Stimulated activated naive CD8-positive, alpha-beta T cell treated with anti-CD3 and anti-CD28 coated beads, Interleukin-15, amount 100 ng/mL, for 72 hours (primary cell): ENCODE results near the gene APOC1.
"Not testable (repeated sequence)": the region's sequence is repeated elsewhere in the genome, so short reads cannot be mapped to it uniquely, and the experiment has no call there.

ENCODE experiments used
- ATAC-seq: fragments of 150-1000 bp; cut with Tn5 transposase; 2 replicates; pipeline ENCODE4 v1.10.0; 2021; ENCODE audit warnings: mild to moderate bottlenecking, moderate library complexity
- DNase-seq, 2 donors: peaks; one replicate each; pipeline ENCODE4 v3.0.0; 2021 to 2022
- H3K27ac Mint-ChIP-seq, 2 donors: one replicate each; pipeline ENCODE4 v1.8.0; 2022; ENCODE audit warnings: mild to moderate bottlenecking in 2 of 2, mixed read lengths in 2 of 2, moderate library complexity in 2 of 2
- H3K27me3 Mint-ChIP-seq: one replicate; pipeline ENCODE4 v1.8.0; 2022; ENCODE audit warnings: mixed read lengths
- H3K4me1 Mint-ChIP-seq: one replicate; pipeline ENCODE4 v1.8.0; 2022; ENCODE audit warnings: mild to moderate bottlenecking, mixed read lengths
- H3K4me3 Mint-ChIP-seq, 2 donors: one replicate each; pipeline ENCODE4 v1.8.0; 2022; ENCODE audit warnings: mild to moderate bottlenecking in 2 of 2, mixed read lengths in 2 of 2, moderate library complexity in 1 of 2
- H3K9me3 Mint-ChIP-seq, 2 donors: one replicate each; pipeline ENCODE4 v1.8.0; 2022; ENCODE audit warnings: mixed read lengths in 2 of 2

The APOC1 gene

GRCh38 chr19:44882619-44883397 is 31.6 kb upstream of the APOC1 start:
- not testable (repeated sequence) for ATAC-seq, H3K27me3 Mint-ChIP-seq, H3K4me3 Mint-ChIP-seq, H3K27ac Mint-ChIP-seq, DNase-seq, H3K9me3 Mint-ChIP-seq, H3K4me1 Mint-ChIP-seq

- Mint-ChIP-seq H3K27me3 (no peaks in the 10 kb centered on the region), H3K27ac (no peak overlapping the region), H3K4me3 (no peak overlapping the region), H3K4me1 (peaks cover 1% of the 10 kb centered on the region), H3K9me3 (no peaks in the 10 kb centered on the region)
- DNase-seq: no peak
- ATAC-seq: no peak
These were observed 30.5 kb upstream of the APOC1 start for GRCh38 chr19:44883922-44884321.

GRCh38 chr19:44884566-44884965 is 29.8 kb upstream of the APOC1 start:
- Mint-ChIP-seq H3K4me3 (no peak overlapping the region), H3K27me3 (no peaks in the 10 kb centered on the region), H3K4me1 (peaks cover 6% of the 10 kb centered on the region), H3K27ac (peak overlapping the region in 1 of 2 donors; percentile 68), H3K9me3 (no peaks in the 10 kb centered on the region)
- DNase-seq (no peak), ATAC-seq (no peak)

GRCh38 chr19:44886141-44886540 is 28.3 kb upstream of the APOC1 start:
- H3K4me3 Mint-ChIP-seq: no peak overlapping the region
- no peak overlapping the region for H3K27ac Mint-ChIP-seq
- no peaks in the 10 kb centered on the region for H3K9me3 Mint-ChIP-seq
- ATAC-seq: no peak
- H3K4me1 Mint-ChIP-seq: peaks cover 14% of the 10 kb centered on the region
- no peaks in the 10 kb centered on the region for H3K27me3 Mint-ChIP-seq
- DNase-seq: no peak

GRCh38 chr19:44887648-44888047 is 26.8 kb upstream of the APOC1 start:
- H3K9me3 Mint-ChIP-seq: no peaks in the 10 kb centered on the region
- peak overlapping the region in 1 of 2 donors; percentile 63 for H3K27ac Mint-ChIP-seq
- H3K27me3 Mint-ChIP-seq: no peaks in the 10 kb centered on the region
- peaks cover 26% of the 10 kb centered on the region for H3K4me1 Mint-ChIP-seq
- H3K4me3 Mint-ChIP-seq: no peak overlapping the region
- ATAC-seq (no peak), DNase-seq (no peak)

GRCh38 chr19:44888335-44888734 is 26.1 kb upstream of the APOC1 start:
- H3K4me1 Mint-ChIP-seq: peaks cover 32% of the 10 kb centered on the region
- H3K4me3 Mint-ChIP-seq, H3K27ac Mint-ChIP-seq, H3K27me3 Mint-ChIP-seq, ATAC-seq, H3K9me3 Mint-ChIP-seq, DNase-seq: not testable (repeated sequence)

- H3K4me1 Mint-ChIP-seq: peaks cover 45% of the 10 kb centered on the region
- no peaks in the 10 kb centered on the region for H3K9me3 Mint-ChIP-seq
- peak overlapping the region; percentile 86 to 95 for H3K27ac Mint-ChIP-seq
- H3K4me3 Mint-ChIP-seq: peak overlapping the region; percentile 80 to 91
- DNase-seq (no peak), ATAC-seq (no peak)
- H3K27me3 Mint-ChIP-seq: no peaks in the 10 kb centered on the region
These were observed 24.5 kb upstream of the APOC1 start for GRCh38 chr19:44889830-44890365.

GRCh38 chr19:44890366-44891015 is 23.9 kb upstream of the APOC1 start:
- H3K4me1 Mint-ChIP-seq: peaks cover 49% of the 10 kb centered on the region
- peak overlapping the region; percentile 80 to 91 for H3K4me3 Mint-ChIP-seq
- H3K27me3 Mint-ChIP-seq: no peaks in the 10 kb centered on the region
- peak overlapping the region; percentile 86 to 95 for H3K27ac Mint-ChIP-seq
- DNase-seq: peak; percentile 100
- H3K9me3 Mint-ChIP-seq: no peaks in the 10 kb centered on the region
- peak; percentile 91 for ATAC-seq

GRCh38 chr19:44891016-44891882 is 23.2 kb upstream of the APOC1 start, which contains the start of gene TOMM40:
TSS of gene TOMM40 (plus strand) at chr19:44891254. CDS start at chr19:44891416, 162 bp downstream.
- Mint-ChIP-seq H3K27ac (peak within 1 kb of the TSS; percentile 94 to 95), H3K27me3 (no peaks in the 10 kb centered on the region), H3K4me1 (peaks cover 55% of the 10 kb centered on the region), H3K9me3 (no peaks in the 10 kb centered on the region), H3K4me3 (peak within 1 kb of the TSS; percentile 80 to 91)
- no peak for DNase-seq
- ATAC-seq: no peak

GRCh38 chr19:44892932-44893331 is 21.5 kb upstream of the APOC1 start:
- DNase-seq (no peak), ATAC-seq (no peak)
- no peaks in the 10 kb centered on the region for H3K27me3 Mint-ChIP-seq
- H3K27ac Mint-ChIP-seq: peak overlapping the region; percentile 52 to 82
- peak overlapping the region; percentile 80 to 90 for H3K4me3 Mint-ChIP-seq
- peaks cover 55% of the 10 kb centered on the region for H3K4me1 Mint-ChIP-seq
- no peaks in the 10 kb centered on the region for H3K9me3 Mint-ChIP-seq

- no peaks in the 10 kb centered on the region for H3K27me3 Mint-ChIP-seq
- ATAC-seq (no peak), DNase-seq (no peak)
- no peaks in the 10 kb centered on the region for H3K9me3 Mint-ChIP-seq
- no peak overlapping the region for H3K27ac Mint-ChIP-seq
- H3K4me3 Mint-ChIP-seq: peak overlapping the region; percentile 80 to 90
- H3K4me1 Mint-ChIP-seq: peaks cover 55% of the 10 kb centered on the region
These were observed 20.9 kb upstream of the APOC1 start for GRCh38 chr19:44893332-44894051.

GRCh38 chr19:44894052-44894400 is 20.4 kb upstream of the APOC1 start:
- DNase-seq (no peak), ATAC-seq (no peak)
- no peak overlapping the region for H3K4me3 Mint-ChIP-seq
- no peaks in the 10 kb centered on the region for H3K27me3 Mint-ChIP-seq
- no peak overlapping the region for H3K27ac Mint-ChIP-seq
- H3K9me3 Mint-ChIP-seq: no peaks in the 10 kb centered on the region
- peaks cover 53% of the 10 kb centered on the region for H3K4me1 Mint-ChIP-seq

GRCh38 chr19:44894946-44895345 is 19.5 kb upstream of the APOC1 start:
- H3K4me3 Mint-ChIP-seq: no peak overlapping the region
- H3K27ac Mint-ChIP-seq: peak overlapping the region in 1 of 2 donors; percentile 90
- no peaks in the 10 kb centered on the region for H3K27me3 Mint-ChIP-seq
- H3K4me1 Mint-ChIP-seq: peaks cover 47% of the 10 kb centered on the region
- DNase-seq: no peak
- H3K9me3 Mint-ChIP-seq: no peaks in the 10 kb centered on the region
- no peak for ATAC-seq

GRCh38 chr19:44897835-44898234 is 16.6 kb upstream of the APOC1 start:
- H3K9me3 Mint-ChIP-seq: no peaks in the 10 kb centered on the region
- H3K4me3 Mint-ChIP-seq: no peak overlapping the region
- DNase-seq (no peak), ATAC-seq (no peak)
- H3K4me1 Mint-ChIP-seq: peaks cover 33% of the 10 kb centered on the region
- no peaks in the 10 kb centered on the region for H3K27me3 Mint-ChIP-seq
- H3K27ac Mint-ChIP-seq: no peak overlapping the region
